B cell (primary cell): ENCODE measurements around the gene UBR7. TPM values are rescaled to one million over a fixed set of nuclear protein-coding genes. Genes with fewer than 3 reads are reported as not detected.

Experiments
- ATAC-seq: fragments of 200-7000 bp; cut with Tn5 transposase; one replicate; pipeline ENCODE4 v1.10.0; 2021; ENCODE audit warnings: low read depth, mild to moderate bottlenecking, moderate number of reproducible peaks, moderate library complexity
- CTCF ChIA-PET: fragments of 350-600 bp; sonication (Branson Sonifier 250); formaldehyde crosslinking; loops from one replicate; lab custom pipeline; 2021; ENCODE audit warnings: antibody characterized with exemption, inconsistent platforms; lab: Charles Lee
- POLR2A ChIA-PET: fragments of 350-600 bp; sonication (Branson Sonifier 250); formaldehyde crosslinking; loops from one replicate; lab custom pipeline; 2021; ENCODE audit warnings: antibody characterized with exemption; lab: Charles Lee
- DNase-seq: peaks from one replicate; pipeline ENCODE4 v3.0.0; 2013
- H2AFZ ChIP-seq: 2 replicates; pipeline ENCODE4 v1.6.1; 2012; ENCODE audit warnings: mild to moderate bottlenecking, low read depth, low read length; ENCODE audit not compliant: insufficient read depth, poor library complexity, severe bottlenecking
- H3K27ac ChIP-seq, 2 donors: 1 replicate in 1 of 2; 2 replicates in 1 of 2; pipeline ENCODE4 v1.5.1; 2012 to 2013; ENCODE audit warnings: low read length in 2 of 2, mild to moderate bottlenecking in 2 of 2, moderate library complexity in 1 of 2
- H3K27me3 ChIP-seq, 4 experiments: fragments of 200-600 bp in 1 of 4; sonication (generic) in 1 of 4; replicated peaks in 1 of 4; 1 replicate in 2 of 4; 2 replicates in 2 of 4; pipeline versions ENCODE4 v1.6.1 to v1.7.0; 2013 to 2016; ENCODE audit warnings: low read length in 3 of 4, mild to moderate bottlenecking in 2 of 4, mixed read lengths in 1 of 4, moderate library complexity in 1 of 4; ENCODE audit not compliant: insufficient read depth in 4 of 4, control insufficient read depth in 3 of 4; ENCODE audit errors: control extremely low read depth in 1 of 4
- H3K36me3 ChIP-seq, 2 experiments: replicated peaks in 1 of 2; 1 replicate in 1 of 2; 2 replicates in 1 of 2; pipeline versions ENCODE4 v1.6.1 to v1.7.1; 2013; ENCODE audit warnings: low read length in 1 of 2; ENCODE audit not compliant: insufficient read depth in 2 of 2, control insufficient read depth in 1 of 2; ENCODE audit errors: control extremely low read depth in 1 of 2, extremely low read depth in 1 of 2
- H3K4me1 ChIP-seq, 2 donors: fragments of 200-600 bp in 1 of 2; sonication (generic) in 1 of 2; 1 replicate in 1 of 2; 2 replicates in 1 of 2; pipeline versions ENCODE4 v1.5.1 to v1.6.1; 2013 to 2017; ENCODE audit warnings: low read length in 2 of 2; ENCODE audit not compliant: control insufficient read depth in 2 of 2, insufficient read depth in 2 of 2
- H3K4me2 ChIP-seq: replicated peaks from 2 replicates; pipeline ENCODE3; 2012; ENCODE audit warnings: mild to moderate bottlenecking, low read depth, low read length; ENCODE audit not compliant: poor library complexity, severe bottlenecking
- H3K4me3 ChIP-seq, 5 experiments: fragments of 200-600 bp in 1 of 5; sonication (generic) in 1 of 5; 1 replicate in 3 of 5; 2 replicates in 2 of 5; pipeline versions ENCODE4 v1.5.1 to v1.7.0; 2011 to 2016; ENCODE audit warnings: low read length in 4 of 5, mild to moderate bottlenecking in 4 of 5, low read depth in 2 of 5, control low read depth in 1 of 5, moderate library complexity in 1 of 5; ENCODE audit not compliant: insufficient read depth in 1 of 5; ENCODE audit errors: control extremely low read depth in 1 of 5, extremely low read depth in 1 of 5
- H3K79me2 ChIP-seq: fragments of 200-600 bp; sonication (generic); one replicate; pipeline ENCODE4 v1.6.0; 2016; ENCODE audit warnings: low read length; ENCODE audit not compliant: control insufficient read depth, insufficient read depth
- H3K9ac ChIP-seq: fragments of 200-600 bp; sonication (generic); 2 replicates; pipeline ENCODE4 v1.6.1; 2017; ENCODE audit warnings: mild to moderate bottlenecking, low read length, moderate library complexity
- H3K9me3 ChIP-seq, 3 donors: one replicate each; pipeline versions ENCODE4 v1.6.1 to v1.7.1; 2013; ENCODE audit warnings: low read length in 2 of 3; ENCODE audit not compliant: control insufficient read depth in 2 of 3, insufficient read depth in 1 of 3; ENCODE audit errors: control extremely low read depth in 1 of 3
- H4K20me1 ChIP-seq: 2 replicates; pipeline ENCODE4 v1.6.0; 2012; ENCODE audit warnings: mild to moderate bottlenecking, low read length; ENCODE audit not compliant: insufficient read depth, control insufficient read depth, poor library complexity, severe bottlenecking
- H3K27ac Mint-ChIP-seq: one replicate; pipeline ENCODE4 v1.8.0; 2021; ENCODE audit warnings: mixed read lengths
- H3K27me3 Mint-ChIP-seq: one replicate; pipeline ENCODE4 v1.8.0; 2021; ENCODE audit warnings: mixed read lengths
- H3K4me1 Mint-ChIP-seq: one replicate; pipeline ENCODE4 v1.8.0; 2021; ENCODE audit warnings: mixed read lengths
- H3K4me3 Mint-ChIP-seq: one replicate; pipeline ENCODE4 v1.8.0; 2021; ENCODE audit warnings: mixed read lengths
- H3K9me3 Mint-ChIP-seq: one replicate; pipeline ENCODE4 v1.8.0; 2022; ENCODE audit warnings: mixed read lengths; ENCODE audit not compliant: insufficient read depth
- EZH2 ChIP-seq: IDR thresholded peaks from 2 replicates; pipeline ENCODE4 v1.6.1; 2012; ENCODE audit warnings: borderline replicate concordance, low read depth, mild to moderate bottlenecking, moderate library complexity, low read length; ENCODE audit not compliant: insufficient read depth, poor library complexity, severe bottlenecking
- WGBS: methylation state at CpG from one replicate; pipeline ENCODE4 v1.1.5; 2013; ENCODE audit warnings: missing lambda C conversion rate; ENCODE audit not compliant: insufficient coverage; 5-methylcytosine and 5-hydroxymethylcytosine counted together
- intact Hi-C: fragments of 100-400 bp; cut with micrococcal nuclease; formaldehyde crosslinking; loops from one replicate; pipeline ENCODE4 v1.10.0; 2022
- polyA plus RNA-seq: library from polyadenylated mRNA; depleted of rRNA; stranded (reverse); fragments of >200 nt; gene quantifications from 2 replicates; pipeline ENCODE4 v1.2.3, GENCODE V29; 2012
- total RNA-seq, 2 donors: library from RNA; stranded (reverse); fragments of 120-200 nt in 1 of 2; gene quantifications; 1 replicate in 1 of 2; 2 replicates in 1 of 2; pipeline versions ENCODE4 v1.2.3 to v1.2.4, GENCODE V29; 2013 to 2022
- TF ChIP-seq, protein P1 (sequence below): fragments of 200-600 bp; IDR thresholded peaks from one replicate; pipeline ENCODE4 v1.8.0; 2022; ENCODE audit warnings: antibody characterized with exemption, mild to moderate bottlenecking

Gene UBR7
- total and polyA plus RNA-seq, 2 donors (not counting 1 experiment from before 2014, with no cell fraction given) = 11.3 to 17.3 TPM

DNA sequence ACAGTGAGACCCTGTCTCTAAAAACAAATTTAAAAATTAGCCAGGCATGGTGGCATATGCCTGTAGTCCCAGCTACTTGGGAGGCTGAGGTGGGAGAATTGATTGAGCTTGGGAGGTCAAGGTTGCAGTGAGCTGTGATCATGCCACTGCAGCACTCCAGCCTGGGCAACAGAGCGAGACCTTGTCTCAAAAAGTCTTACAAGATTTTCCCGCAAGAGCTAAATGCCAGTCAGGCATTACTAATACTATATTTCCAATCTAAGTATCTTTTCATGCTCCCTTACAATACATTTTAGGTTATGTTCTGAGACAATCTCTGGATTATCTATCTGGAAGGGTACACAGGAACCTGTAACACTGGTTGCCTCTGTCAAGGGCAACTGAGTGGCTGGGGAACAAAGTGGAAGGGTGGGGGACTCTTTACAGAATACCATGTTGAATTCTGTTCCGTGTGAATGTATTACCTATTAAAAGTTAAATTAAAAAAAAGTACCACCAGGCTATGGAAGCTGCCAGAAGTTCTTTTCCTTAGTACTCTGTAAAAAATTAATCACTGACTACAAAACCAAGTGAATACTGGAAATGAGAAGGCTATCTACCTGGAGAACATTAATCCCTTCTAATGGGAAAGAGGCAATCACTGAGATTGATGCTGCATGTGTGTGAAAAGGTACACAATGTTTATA, 69.1 kb downstream of the UBR7 start:
- no peaks in the 10 kb centered on the region for H4K20me1 ChIP-seq
- H3K4me2 ChIP-seq = no peak overlapping the region
- no CpG with 5 or more reads among the region's 3 CpGs for WGBS
- H3K27me3 Mint-ChIP-seq = no peaks in the 10 kb centered on the region
- no peak overlapping the region for H3K9ac ChIP-seq
- H3K36me3 ChIP-seq = peaks cover 2 to 14% of the 10 kb centered on the region in 2 experiments
- no peak overlapping the region for H3K27ac ChIP-seq
- no peak overlapping the region for H3K4me3 ChIP-seq
- intact Hi-C loops = no loop called here
- no peak for DNase-seq
- H2AFZ ChIP-seq = no peak overlapping the region
- ATAC-seq = no peak
- no peaks in the 10 kb centered on the region for H3K27me3 ChIP-seq
- ChIA-PET POLR2A (no interaction called here), CTCF (no interaction called here)
- no peaks in the 10 kb centered on the region for H3K9me3 ChIP-seq
- H3K79me2 ChIP-seq = no peaks in the 10 kb centered on the region
- no peaks in the 10 kb centered on the region for H3K4me1 ChIP-seq
- TF ChIP-seq, protein P1, sequence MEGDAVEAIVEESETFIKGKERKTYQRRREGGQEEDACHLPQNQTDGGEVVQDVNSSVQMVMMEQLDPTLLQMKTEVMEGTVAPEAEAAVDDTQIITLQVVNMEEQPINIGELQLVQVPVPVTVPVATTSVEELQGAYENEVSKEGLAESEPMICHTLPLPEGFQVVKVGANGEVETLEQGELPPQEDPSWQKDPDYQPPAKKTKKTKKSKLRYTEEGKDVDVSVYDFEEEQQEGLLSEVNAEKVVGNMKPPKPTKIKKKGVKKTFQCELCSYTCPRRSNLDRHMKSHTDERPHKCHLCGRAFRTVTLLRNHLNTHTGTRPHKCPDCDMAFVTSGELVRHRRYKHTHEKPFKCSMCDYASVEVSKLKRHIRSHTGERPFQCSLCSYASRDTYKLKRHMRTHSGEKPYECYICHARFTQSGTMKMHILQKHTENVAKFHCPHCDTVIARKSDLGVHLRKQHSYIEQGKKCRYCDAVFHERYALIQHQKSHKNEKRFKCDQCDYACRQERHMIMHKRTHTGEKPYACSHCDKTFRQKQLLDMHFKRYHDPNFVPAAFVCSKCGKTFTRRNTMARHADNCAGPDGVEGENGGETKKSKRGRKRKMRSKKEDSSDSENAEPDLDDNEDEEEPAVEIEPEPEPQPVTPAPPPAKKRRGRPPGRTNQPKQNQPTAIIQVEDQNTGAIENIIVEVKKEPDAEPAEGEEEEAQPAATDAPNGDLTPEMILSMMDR = no peak
- no peak for TF ChIP-seq EZH2
- no peak overlapping the region for H3K27ac Mint-ChIP-seq
- H3K4me1 Mint-ChIP-seq = no peaks in the 10 kb centered on the region
- H3K4me3 Mint-ChIP-seq = no peak overlapping the region
- H3K9me3 Mint-ChIP-seq = no peaks in the 10 kb centered on the region

Other genes starting within 250 kb of the UBR7 start
- gene ITPK1, start 91.3 kb upstream of the UBR7 start, total RNA-seq = 42.1 and 46.9 TPM in 2 replicates
- gene ITPK1, start 91.3 kb upstream of the UBR7 start, polyA plus RNA-seq = 34.6 and 46.0 TPM in 2 replicates
- 30.8 and 31.2 TPM in 2 replicates for gene MOAP1, start 22.4 kb upstream of the UBR7 start, total RNA-seq
- gene MOAP1, start 22.4 kb upstream of the UBR7 start, polyA plus RNA-seq = 74.9 and 110 TPM in 2 replicates
- 18.0 and 18.8 TPM in 2 replicates for gene LYSET, start 21.9 kb upstream of the UBR7 start, total RNA-seq
- gene LYSET, start 21.9 kb upstream of the UBR7 start, polyA plus RNA-seq = 8.2 and 11.1 TPM in 2 replicates
- gene GON7, start 191 bp upstream of the UBR7 start, total RNA-seq = 8.9 and 9.9 TPM in 2 replicates
- 4.3 and 6.1 TPM in 2 replicates for gene GON7, start 191 bp upstream of the UBR7 start, polyA plus RNA-seq
- gene BTBD7, start 125.8 kb downstream of the UBR7 start, total RNA-seq = 48.6 and 49.0 TPM in 2 replicates
- gene BTBD7, start 125.8 kb downstream of the UBR7 start, polyA plus RNA-seq = 8.1 and 9.1 TPM in 2 replicates
- not detected in 2 replicates for gene COX8C, start 139.9 kb downstream of the UBR7 start, total RNA-seq
- gene COX8C, start 139.9 kb downstream of the UBR7 start, polyA plus RNA-seq = not detected in 2 replicates
- gene UNC79, start 223.7 kb downstream of the UBR7 start, total RNA-seq = 0.15 and 0.24 TPM in 2 replicates
- 0.03 and 0.04 TPM in 2 replicates for gene UNC79, start 223.7 kb downstream of the UBR7 start, polyA plus RNA-seq